ENCODE data around the gene DNAH6.

GRCh38 chr2:84697895-84698294 lies 181.6 kb downstream of the DNAH6 start:
- TF ChIP-seq CTCF (IDR thresholded peaks at IDR 0.05) (no peak), POLR2A (IDR thresholded peaks at IDR 0.05) (no peak), POLR2AphosphoS5 (IDR thresholded peaks at IDR 0.05) (no peak), EP300 (IDR thresholded peaks at IDR 0.05) (no peak)
